GM12875 (cell line): ENCODE data around the gene SOX6.

Experiments used
- H3K4me3 ChIP-seq: one replicate; pipeline ENCODE4 v1.5.1; 2011; ENCODE audit warnings: low read depth, low read length, control low read depth
- CTCF ChIP-seq: IDR thresholded peaks from 2 replicates; pipeline ENCODE4 v1.5.1; 2011; ENCODE audit warnings: low read depth, mild to moderate bottlenecking, control low read depth, inconsistent platforms, low read length, moderate library complexity, borderline replicate concordance; ENCODE audit not compliant: insufficient read depth

The SOX6 gene

GRCh38 chr11:15988693-15989231, 367.6 kb downstream of the SOX6 start:
- H3K4me3 ChIP-seq: no peak overlapping the region
- TF ChIP-seq CTCF: 0 out of 2 replicates have a peak, but pooled peaks have one; percentile 12

- TF ChIP-seq CTCF: no peak
- H3K4me3 ChIP-seq: no peak overlapping the region
These were observed 368.3 kb downstream of the SOX6 start for GRCh38 chr11:15988016-15988550.

GRCh38 chr11:15987046-15987445, 369.3 kb downstream of the SOX6 start:
- no peak for TF ChIP-seq CTCF
- no peak overlapping the region for H3K4me3 ChIP-seq

- TF ChIP-seq CTCF: no peak
- H3K4me3 ChIP-seq: no peak overlapping the region
These were observed 370.5 kb downstream of the SOX6 start for GRCh38 chr11:15985860-15986139.

GRCh38 chr11:15985127-15985859, 371.1 kb downstream of the SOX6 start:
- no peak for TF ChIP-seq CTCF

GRCh38 chr11:15981292-15981691, 375.1 kb downstream of the SOX6 start:
- TF ChIP-seq CTCF: no peak
- no peak overlapping the region for H3K4me3 ChIP-seq

More at GRCh38 chr11:15985127-15985859, 371.1 kb downstream of the SOX6 start:
- no peak overlapping the region for H3K4me3 ChIP-seq

- no peak overlapping the region for H3K4me3 ChIP-seq
- no peak for TF ChIP-seq CTCF
These were observed 379.2 kb downstream of the SOX6 start for GRCh38 chr11:15977116-15977515.
